Kidney epithelial cell (primary cell): ENCODE data around the gene ST3GAL4. TPM values are rescaled to one million over a fixed set of nuclear protein-coding genes. Genes with fewer than 3 reads are reported as not detected.

Experiments
- DNase-seq: peaks from one replicate; pipeline ENCODE4 v3.0.0-alpha.2; 2010; ENCODE audit warnings: low read depth
- H3K27me3 ChIP-seq: 2 replicates; pipeline ENCODE4 v1.6.0; 2011; ENCODE audit warnings: low read length; ENCODE audit not compliant: control insufficient read depth, insufficient read depth
- H3K36me3 ChIP-seq: 2 replicates; pipeline ENCODE4 v1.5.1; 2011; ENCODE audit warnings: low read length; ENCODE audit not compliant: control insufficient read depth, insufficient read depth
- H3K4me3 ChIP-seq: 2 replicates; pipeline ENCODE4 v1.5.1; 2011; ENCODE audit warnings: low read depth, mild to moderate bottlenecking, control low read depth, low read length
- total RNA-seq: library from RNA; depleted of rRNA; stranded (reverse); fragments of >200 nt; gene quantifications from 2 replicates; pipeline ENCODE4 v1.2.3, GENCODE V29; 2015
- TF ChIP-seq, protein P1 (sequence below): IDR thresholded peaks from 2 replicates; pipeline ENCODE4 v1.5.1; 2011; ENCODE audit warnings: mild to moderate bottlenecking, moderate library complexity, low read length, control low read depth, inconsistent platforms; ENCODE audit not compliant: insufficient read depth, poor library complexity, severe bottlenecking

Gene ST3GAL4
- total RNA-seq, 1 donor from 2014 or later, result 12.7 TPM

- Histone ChIP-seq H3K4me3 (no peak overlapping the region), H3K27me3 (peaks cover 7% of the 10 kb centered on the region), H3K36me3 (no peaks in the 10 kb centered on the region)
- TF ChIP-seq, protein P1, sequence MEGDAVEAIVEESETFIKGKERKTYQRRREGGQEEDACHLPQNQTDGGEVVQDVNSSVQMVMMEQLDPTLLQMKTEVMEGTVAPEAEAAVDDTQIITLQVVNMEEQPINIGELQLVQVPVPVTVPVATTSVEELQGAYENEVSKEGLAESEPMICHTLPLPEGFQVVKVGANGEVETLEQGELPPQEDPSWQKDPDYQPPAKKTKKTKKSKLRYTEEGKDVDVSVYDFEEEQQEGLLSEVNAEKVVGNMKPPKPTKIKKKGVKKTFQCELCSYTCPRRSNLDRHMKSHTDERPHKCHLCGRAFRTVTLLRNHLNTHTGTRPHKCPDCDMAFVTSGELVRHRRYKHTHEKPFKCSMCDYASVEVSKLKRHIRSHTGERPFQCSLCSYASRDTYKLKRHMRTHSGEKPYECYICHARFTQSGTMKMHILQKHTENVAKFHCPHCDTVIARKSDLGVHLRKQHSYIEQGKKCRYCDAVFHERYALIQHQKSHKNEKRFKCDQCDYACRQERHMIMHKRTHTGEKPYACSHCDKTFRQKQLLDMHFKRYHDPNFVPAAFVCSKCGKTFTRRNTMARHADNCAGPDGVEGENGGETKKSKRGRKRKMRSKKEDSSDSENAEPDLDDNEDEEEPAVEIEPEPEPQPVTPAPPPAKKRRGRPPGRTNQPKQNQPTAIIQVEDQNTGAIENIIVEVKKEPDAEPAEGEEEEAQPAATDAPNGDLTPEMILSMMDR, result no peak
- DNase-seq, result no peak
Measured at GRCh38 chr11:126420698-126421256, 65.3 kb downstream of the ST3GAL4 start.

GRCh38 chr11:126421271-126421671 lies 65.8 kb downstream of the ST3GAL4 start:
- TF ChIP-seq, protein P1, result no peak

DNA sequence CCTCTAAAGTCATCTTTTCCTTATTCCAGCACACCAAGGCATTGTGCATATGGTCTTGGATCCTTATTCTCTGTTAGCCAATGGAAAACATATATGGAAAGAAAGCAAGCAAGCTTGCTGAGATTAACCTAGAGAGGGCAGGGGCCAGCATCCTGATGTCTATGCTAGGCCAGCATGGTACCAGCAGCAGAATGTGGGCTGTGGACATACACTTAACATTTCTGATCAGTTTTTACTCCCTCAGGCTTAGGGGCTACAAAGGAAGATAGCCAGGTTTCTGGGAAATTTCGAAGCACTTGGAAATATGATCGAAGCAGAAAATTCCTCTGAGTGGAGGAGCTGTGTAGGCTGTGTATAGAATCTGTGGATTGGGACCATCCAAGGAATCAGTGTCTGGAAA lies 67.0 kb downstream of the ST3GAL4 start:
- TF ChIP-seq, protein P1, result no peak
- H3K36me3 ChIP-seq, result no peaks in the 10 kb centered on the region
- H3K27me3 ChIP-seq, result peaks cover 7% of the 10 kb centered on the region
- no peak for DNase-seq
- H3K4me3 ChIP-seq, result no peak overlapping the region

More at GRCh38 chr11:126421271-126421671, 65.8 kb downstream of the ST3GAL4 start:
- H3K36me3 ChIP-seq, result no peaks in the 10 kb centered on the region
- DNase-seq, result no peak
- H3K4me3 ChIP-seq, result no peak overlapping the region
- peaks cover 7% of the 10 kb centered on the region for H3K27me3 ChIP-seq

- peaks cover 7% of the 10 kb centered on the region for H3K27me3 ChIP-seq
- H3K4me3 ChIP-seq, result no peak overlapping the region
- TF ChIP-seq, protein P1, result no peak
- no peaks in the 10 kb centered on the region for H3K36me3 ChIP-seq
- DNase-seq, result no peak
Measured at GRCh38 chr11:126423154-126423553, 67.7 kb downstream of the ST3GAL4 start.

- Histone ChIP-seq H3K27me3 (peaks cover 7% of the 10 kb centered on the region), H3K4me3 (no peak overlapping the region), H3K36me3 (no peaks in the 10 kb centered on the region)
- TF ChIP-seq, protein P1, result no peak
- DNase-seq, result no peak
Measured at GRCh38 chr11:126423743-126424142, 68.3 kb downstream of the ST3GAL4 start.

GRCh38 chr11:126424471-126425039 lies 69.1 kb downstream of the ST3GAL4 start:
- DNase-seq, result no peak
- Histone ChIP-seq H3K36me3 (no peaks in the 10 kb centered on the region), H3K4me3 (no peak overlapping the region), H3K27me3 (peaks cover 7% of the 10 kb centered on the region)
- TF ChIP-seq, protein P1, result no peak
